HepG2 (cell line): ENCODE measurements around the gene COPB2. TPM values are rescaled to one million over a fixed set of nuclear protein-coding genes. Genes with fewer than 3 reads are reported as not detected.

ENCODE experiments used
- ATAC-seq: fragments of 200-7000 bp; cut with Tn5 transposase; 3 replicates; pipeline ENCODE4 v1.9.1; 2020; ENCODE audit warnings: mild to moderate bottlenecking, moderate library complexity
- BruUV-seq: library from RNA; stranded (reverse); fragments of 400-500 nt; replicated peaks from 2 replicates; lab custom pipeline; 2021; lab: Mats Ljungman, UMichigan
- CTCF ChIA-PET: fragments of 300-600 bp; formaldehyde crosslinking; extraction: SDS; loops from one replicate; lab custom pipeline; 2021; ENCODE audit warnings: low total read pairs, inconsistent platforms, low intra/inter-chr PET ratio; lab: Yijun Ruan, JAX
- POLR2A ChIA-PET: fragments of 350-600 bp; sonication (Branson Sonifier 250); formaldehyde crosslinking; loops from one replicate; lab custom pipeline; 2020; ENCODE audit warnings: antibody characterized with exemption, inconsistent platforms; lab: Yijun Ruan, JAX
- DNase-seq: peaks from one replicate; pipeline ENCODE4 v3.0.0-alpha.2; 2015; ENCODE audit warnings: low spot score
- FAIRE-seq: peaks from 3 replicates; lab custom pipeline; 2011; peaks lifted over from hg19 to GRCh38; lab: Jason Lieb, UNC
- H2AFZ ChIP-seq: one replicate; pipeline ENCODE4 v1.6.1; 2011; ENCODE audit warnings: low read length, inconsistent platforms
- H3K27ac ChIP-seq: fragments of 300-600 bp; 3 replicates; pipeline ENCODE4 v1.8.0; 2011; ENCODE audit warnings: mixed run types, mild to moderate bottlenecking, mixed read lengths, low read length, inconsistent platforms; ENCODE audit not compliant: insufficient read depth; ENCODE audit errors: extremely low read length
- H3K27me3 ChIP-seq, 2 experiments: fragments of 200-600 bp in 1 of 2; 2 replicates in 1 of 2; 3 replicates in 1 of 2; pipeline versions ENCODE4 v1.6.0 to v1.8.0; 2011; ENCODE audit warnings: low read length in 2 of 2, mild to moderate bottlenecking in 2 of 2, moderate library complexity in 2 of 2, inconsistent platforms in 1 of 2; ENCODE audit not compliant: insufficient read depth in 2 of 2, control insufficient read depth in 1 of 2
- H3K36me3 ChIP-seq, 2 experiments: fragments of 200-600 bp in 1 of 2; replicated peaks in 1 of 2; 2 replicates in 1 of 2; 3 replicates in 1 of 2; pipeline versions ENCODE4 v1.5.1 to v1.8.0; 2011; ENCODE audit warnings: low read length in 2 of 2, inconsistent platforms in 1 of 2; ENCODE audit not compliant: insufficient read depth in 2 of 2, control insufficient read depth in 1 of 2
- H3K4me1 ChIP-seq: 2 replicates; pipeline ENCODE4 v1.5.1; 2012; ENCODE audit warnings: low read length, inconsistent platforms; ENCODE audit not compliant: insufficient read depth
- H3K4me2 ChIP-seq: 2 replicates; pipeline ENCODE4 v1.6.0; 2011; ENCODE audit warnings: low read depth, low read length, inconsistent platforms
- H3K4me3 ChIP-seq, 3 experiments: fragments of 200-600 bp in 1 of 3; sonication (generic), shearing (Covaris generic) in 1 of 3; replicated peaks in 1 of 3; 2 replicates each; pipeline ENCODE4 v1.5.1; 2011 to 2016; ENCODE audit warnings: low read length in 3 of 3, inconsistent platforms in 2 of 3, low read depth in 2 of 3, mild to moderate bottlenecking in 2 of 3, control low read depth in 1 of 3, mixed read lengths in 1 of 3; ENCODE audit not compliant: insufficient read depth in 1 of 3
- H3K79me2 ChIP-seq: one replicate; pipeline ENCODE4 v1.6.1; 2011; ENCODE audit warnings: low read length, inconsistent platforms; ENCODE audit not compliant: insufficient read depth
- H3K9ac ChIP-seq: 2 replicates; pipeline ENCODE4 v1.6.0; 2011; ENCODE audit warnings: mild to moderate bottlenecking, low read depth, low read length, inconsistent platforms; ENCODE audit not compliant: insufficient read depth
- H3K9me3 ChIP-seq: 2 replicates; pipeline ENCODE4 v1.5.1; 2012; ENCODE audit warnings: mild to moderate bottlenecking, low read length
- H4K20me1 ChIP-seq: 2 replicates; pipeline ENCODE4 v1.6.0; 2011; ENCODE audit warnings: inconsistent platforms, mild to moderate bottlenecking, low read length, moderate library complexity; ENCODE audit not compliant: insufficient read depth
- EED ChIP-seq: sonication (generic); formaldehyde crosslinking; IDR thresholded peaks from 2 replicates; pipeline ENCODE4 v1.5.0; 2020; ENCODE audit warnings: mild to moderate bottlenecking, missing genetic modification reagents
- GMEB1 ChIP-seq: sonication (generic); formaldehyde crosslinking; IDR thresholded peaks from 2 replicates; pipeline ENCODE4 v1.5.1; 2020; ENCODE audit warnings: missing genetic modification reagents, mild to moderate bottlenecking, borderline replicate concordance
- JUND ChIP-seq: sonication (generic); formaldehyde crosslinking; IDR thresholded peaks from 2 replicates; pipeline ENCODE4 v1.8.0; 2022; ENCODE audit warnings: mild to moderate bottlenecking, missing genetic modification reagents
- ONECUT2 ChIP-seq: sonication (generic); formaldehyde crosslinking; IDR thresholded peaks from 2 replicates; pipeline ENCODE4 v1.4.0; 2020; ENCODE audit warnings: missing genetic modification reagents
- WIZ ChIP-seq: sonication (generic); formaldehyde crosslinking; IDR thresholded peaks from 2 replicates; pipeline ENCODE4 v1.5.1; 2020; ENCODE audit warnings: mild to moderate bottlenecking, missing genetic modification reagents
- ZNF557 ChIP-seq: sonication (generic); formaldehyde crosslinking; IDR thresholded peaks from 2 replicates; pipeline ENCODE4 v1.4.0; 2020; ENCODE audit warnings: missing genetic modification reagents
- ZNF576 ChIP-seq: sonication (generic); formaldehyde crosslinking; IDR thresholded peaks from 2 replicates; pipeline ENCODE4 v1.4.0; 2020; ENCODE audit warnings: mild to moderate bottlenecking, missing genetic modification reagents
- ZNF674 ChIP-seq: sonication (generic); formaldehyde crosslinking; IDR thresholded peaks from 2 replicates; pipeline ENCODE4 v1.5.0; 2020; ENCODE audit warnings: low read depth, mild to moderate bottlenecking, missing genetic modification reagents
- ZNF788 ChIP-seq: sonication (generic); formaldehyde crosslinking; IDR thresholded peaks from 2 replicates; pipeline ENCODE4 v1.5.0; 2020; ENCODE audit warnings: mild to moderate bottlenecking, missing genetic modification reagents, borderline replicate concordance
- WGBS: methylation state at CpG from one replicate; pipeline ENCODE4 v1.1.6; 2017; ENCODE audit warnings: low lambda C conversion rate; 5-methylcytosine and 5-hydroxymethylcytosine counted together
- in situ Hi-C: cut with HindIII; loops from 2 replicates; pipeline ENCODE4 v1.10.0; 2017; ENCODE audit warnings: low pct_unique_long_range_greater_than_20kb; ENCODE audit not compliant: extremely low pct_ligation_motif_present
- intact Hi-C: fragments of 100-400 bp; cut with micrococcal nuclease; formaldehyde crosslinking; loops from one replicate; pipeline ENCODE4 v1.10.0; 2022; ENCODE audit not compliant: unreplicated experiment
- polyA plus RNA-seq, 8 experiments: library from polyadenylated mRNA; depleted of rRNA in 3 of 8; stranded (reverse) in 7 of 8; unstranded in 1 of 8; fragments of >200 nt; fragmentation: Illumina TruSeq in 4 of 8; extraction: Trizol in 4 of 8; gene quantifications; 2 replicates each; pipeline versions ENCODE4 v1.2.1 to v1.2.3, GENCODE V29; 2011 to 2016; ENCODE audit warnings: low read depth in 4 of 8, missing spikeins in 1 of 8, mixed read lengths in 1 of 8; ENCODE audit not compliant: insufficient read depth in 1 of 8
- total RNA-seq, 5 experiments: library from RNA; depleted of rRNA; stranded (reverse); fragments of >200 nt; fragmentation: Illumina TruSeq; extraction: Trizol; gene quantifications; 2 replicates each; pipeline ENCODE4 v1.2.3, GENCODE V29; 2016; ENCODE audit warnings: low read depth in 1 of 5

COPB2 gene
- total and polyA plus RNA-seq, 2 of the 13 experiments (the other 11 are each of a cell fraction or from before 2014, with no cell fraction given) = 83.3 to 217 TPM

- H3K4me1 ChIP-seq = peaks cover 4% of the 10 kb centered on the region; the same call in 1 of the 2 replicates
- no peak overlapping the region for H3K9ac ChIP-seq
- WGBS = no CpG with 5 or more reads among the region's 3 CpGs
- ChIA-PET POLR2A (no interaction called here), CTCF (interaction anchor here (1.7 kb wide), 1 partner anchor 213 kb away, joined by 5 read pairs; no protein-coding TSS in a partner anchor)
- DNase-seq (no peak), FAIRE-seq (no peak), ATAC-seq (no peak)
- H4K20me1 ChIP-seq = no peaks in the 10 kb centered on the region
- no peak overlapping the region for H3K27ac ChIP-seq
- peaks cover 6 to 24% of the 10 kb centered on the region in 2 experiments; a peak in 4 of 5 replicates for H3K27me3 ChIP-seq
- TF ChIP-seq ZNF557 (CRISPR knock-in tag) (no peak), ZNF674 (no peak), EED (CRISPR knock-in tag) (no peak), ZNF576 (no peak), GMEB1 (CRISPR knock-in tag) (no peak), JUND (no peak), WIZ (CRISPR knock-in tag) (no peak), ZNF788 (CRISPR knock-in tag) (no peak), ONECUT2 (no peak)
- no peak overlapping the region for H2AFZ ChIP-seq
- H3K79me2 ChIP-seq = no peaks in the 10 kb centered on the region
- in situ Hi-C loops = loop anchor here (5.0 kb wide), 2 partner anchors 213 to 388 kb away; no protein-coding TSS in a partner anchor
- BruUV-seq = no TSS peak
- no peak overlapping the region for H3K4me3 ChIP-seq
- no peaks in the 10 kb centered on the region for H3K9me3 ChIP-seq
- H3K36me3 ChIP-seq = no peaks in the 10 kb centered on the region
- no peak overlapping the region for H3K4me2 ChIP-seq
- intact Hi-C loops = loop anchor here (10.0 kb wide), 1 partner anchor 121 kb away; no protein-coding TSS in a partner anchor
These were observed 63.9 kb downstream of the COPB2 start for GRCh38 chr3:139325551-139325950.
